ENCODE data around the gene RGS9.
"Not testable (repeated sequence)": the region's sequence is repeated elsewhere in the genome, so short reads cannot be mapped to it uniquely, and the experiment has no call there.

Gene RGS9

DNA sequence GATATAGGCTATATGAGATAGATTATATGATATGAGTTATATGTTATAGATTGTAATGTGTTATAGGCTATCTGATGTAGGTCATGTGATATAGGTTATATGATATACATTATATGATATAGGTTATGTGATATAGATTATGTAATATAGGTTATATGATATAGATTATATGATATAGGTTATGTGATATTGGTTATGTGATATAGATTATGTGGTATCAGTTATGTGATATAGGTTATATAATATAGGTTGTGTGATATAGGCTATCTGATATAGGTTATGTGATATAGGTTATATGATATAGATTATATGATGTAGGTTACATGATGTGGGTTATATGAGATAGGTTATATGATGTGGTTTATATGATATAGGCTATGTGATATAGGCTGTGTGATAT, 68.5 kb downstream of the RGS9 start:
- H3K9me3 ChIP-seq (ENCODE audit: insufficient read depth, low read length), result no peaks in the 10 kb centered on the region
- no peak for TF ChIP-seq EZH2phosphoT487 (conservative IDR thresholded peaks at IDR 0.05; ENCODE audit: low read length)
- TF ChIP-seq, protein P1, sequence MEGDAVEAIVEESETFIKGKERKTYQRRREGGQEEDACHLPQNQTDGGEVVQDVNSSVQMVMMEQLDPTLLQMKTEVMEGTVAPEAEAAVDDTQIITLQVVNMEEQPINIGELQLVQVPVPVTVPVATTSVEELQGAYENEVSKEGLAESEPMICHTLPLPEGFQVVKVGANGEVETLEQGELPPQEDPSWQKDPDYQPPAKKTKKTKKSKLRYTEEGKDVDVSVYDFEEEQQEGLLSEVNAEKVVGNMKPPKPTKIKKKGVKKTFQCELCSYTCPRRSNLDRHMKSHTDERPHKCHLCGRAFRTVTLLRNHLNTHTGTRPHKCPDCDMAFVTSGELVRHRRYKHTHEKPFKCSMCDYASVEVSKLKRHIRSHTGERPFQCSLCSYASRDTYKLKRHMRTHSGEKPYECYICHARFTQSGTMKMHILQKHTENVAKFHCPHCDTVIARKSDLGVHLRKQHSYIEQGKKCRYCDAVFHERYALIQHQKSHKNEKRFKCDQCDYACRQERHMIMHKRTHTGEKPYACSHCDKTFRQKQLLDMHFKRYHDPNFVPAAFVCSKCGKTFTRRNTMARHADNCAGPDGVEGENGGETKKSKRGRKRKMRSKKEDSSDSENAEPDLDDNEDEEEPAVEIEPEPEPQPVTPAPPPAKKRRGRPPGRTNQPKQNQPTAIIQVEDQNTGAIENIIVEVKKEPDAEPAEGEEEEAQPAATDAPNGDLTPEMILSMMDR (IDR thresholded peaks at IDR 0.05; ENCODE audit: insufficient read depth, low read length, poor library complexity, severe bottlenecking), result no peak
- no peak overlapping the region for H2AFZ ChIP-seq (ENCODE audit: low read depth, low read length, severe bottlenecking)
- no peaks in the 10 kb centered on the region for H3F3A ChIP-seq (ENCODE audit: insufficient read depth)
- H4K20me1 ChIP-seq (ENCODE audit: low read depth, low read length), result no peaks in the 10 kb centered on the region
- H3K27me3 ChIP-seq (ENCODE audit: low read length), result no peaks in the 10 kb centered on the region
- no peak overlapping the region for H3K4me3 ChIP-seq (ENCODE audit: insufficient read depth, low read length, poor library complexity, severe bottlenecking)
- H3K36me3 ChIP-seq (ENCODE audit: low read length), result no peaks in the 10 kb centered on the region
- no peak overlapping the region for H3K27ac ChIP-seq (ENCODE audit: low read depth, low read length)
- H3K9ac ChIP-seq (ENCODE audit: low read length), result no peak overlapping the region
- no peak overlapping the region for H3K4me2 ChIP-seq (ENCODE audit: low read depth, low read length, poor library complexity, severe bottlenecking)
- H3K9me2 ChIP-seq (replicated peaks; ENCODE audit: insufficient read depth, low read length), result no peaks in the 10 kb centered on the region
- H3K79me2 ChIP-seq (ENCODE audit: insufficient read depth, low read length), result no peaks in the 10 kb centered on the region

DNA sequence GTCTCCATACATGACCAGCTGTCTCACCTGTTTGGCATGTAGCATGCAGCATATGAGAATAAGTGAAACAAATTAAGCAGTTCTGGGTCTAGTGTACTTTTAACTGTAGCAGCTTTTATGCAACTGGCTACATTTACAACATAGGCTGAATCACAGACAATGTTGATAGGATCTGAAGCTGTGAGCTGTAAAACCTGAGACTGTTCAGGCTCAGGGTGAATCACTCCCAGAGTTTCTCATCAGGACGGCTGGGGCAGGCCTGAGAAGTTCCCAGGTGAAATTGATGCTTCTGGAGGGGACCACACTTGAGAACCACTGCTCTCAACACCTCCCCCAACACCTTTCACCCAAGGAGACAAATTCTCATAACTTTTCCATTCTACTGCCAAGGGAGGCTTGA, 70.3 kb downstream of the RGS9 start:
- H3K36me3 ChIP-seq (ENCODE audit: low read length); H2AFZ ChIP-seq (ENCODE audit: low read depth, low read length, severe bottlenecking); H3K79me2 ChIP-seq (ENCODE audit: insufficient read depth, low read length); H3K9me2 ChIP-seq (replicated peaks; ENCODE audit: insufficient read depth, low read length); H3K27ac ChIP-seq (ENCODE audit: low read depth, low read length); H3F3A ChIP-seq (ENCODE audit: insufficient read depth); H3K9me3 ChIP-seq (ENCODE audit: insufficient read depth, low read length); H3K4me2 ChIP-seq (ENCODE audit: low read depth, low read length, poor library complexity, severe bottlenecking); H4K20me1 ChIP-seq (ENCODE audit: low read depth, low read length); H3K4me3 ChIP-seq (ENCODE audit: insufficient read depth, low read length, poor library complexity, severe bottlenecking); H3K9ac ChIP-seq (ENCODE audit: low read length); H3K27me3 ChIP-seq (ENCODE audit: low read length): not testable (repeated sequence)

DNA sequence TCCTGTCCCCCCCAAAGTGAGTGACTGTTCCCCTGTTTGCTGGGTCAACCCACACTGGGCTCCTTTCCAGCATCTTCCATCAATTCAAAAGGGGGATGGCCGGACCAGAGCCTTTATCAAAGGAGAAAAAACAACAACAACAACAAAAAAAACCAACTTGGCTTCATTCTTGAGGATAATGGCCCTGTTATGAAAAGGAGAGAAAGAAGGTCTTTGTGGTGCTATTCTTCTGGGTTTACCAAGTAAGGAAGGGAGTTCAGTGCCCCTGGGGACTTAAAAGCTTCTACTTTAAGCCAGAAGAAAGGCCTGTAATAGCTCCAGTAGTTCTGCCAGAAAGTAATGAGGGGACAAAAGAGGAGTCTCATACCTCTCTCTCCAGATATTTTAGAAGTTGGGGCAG, 71.5 kb downstream of the RGS9 start:
- H3K79me2 ChIP-seq (ENCODE audit: insufficient read depth, low read length), result no peaks in the 10 kb centered on the region
- H2AFZ ChIP-seq (ENCODE audit: low read depth, low read length, severe bottlenecking), result no peak overlapping the region
- no peaks in the 10 kb centered on the region for H3K9me3 ChIP-seq (ENCODE audit: insufficient read depth, low read length)
- H3K9ac ChIP-seq (ENCODE audit: low read length), result no peak overlapping the region
- H3K36me3 ChIP-seq (ENCODE audit: low read length), result no peaks in the 10 kb centered on the region
- H3K27me3 ChIP-seq (ENCODE audit: low read length), result no peaks in the 10 kb centered on the region
- H3K4me2 ChIP-seq (ENCODE audit: low read depth, low read length, poor library complexity, severe bottlenecking), result no peak overlapping the region
- H3K4me3 ChIP-seq (ENCODE audit: insufficient read depth, low read length, poor library complexity, severe bottlenecking), result no peak overlapping the region
- TF ChIP-seq EZH2phosphoT487 (conservative IDR thresholded peaks at IDR 0.05; ENCODE audit: low read length), result no peak
- TF ChIP-seq, protein P1 (IDR thresholded peaks at IDR 0.05; ENCODE audit: insufficient read depth, low read length, poor library complexity, severe bottlenecking), result no peak
- no peaks in the 10 kb centered on the region for H3K9me2 ChIP-seq (replicated peaks; ENCODE audit: insufficient read depth, low read length)
- no peaks in the 10 kb centered on the region for H3F3A ChIP-seq (ENCODE audit: insufficient read depth)
- H4K20me1 ChIP-seq (ENCODE audit: low read depth, low read length), result no peaks in the 10 kb centered on the region
- H3K27ac ChIP-seq (ENCODE audit: low read depth, low read length), result no peak overlapping the region

DNA sequence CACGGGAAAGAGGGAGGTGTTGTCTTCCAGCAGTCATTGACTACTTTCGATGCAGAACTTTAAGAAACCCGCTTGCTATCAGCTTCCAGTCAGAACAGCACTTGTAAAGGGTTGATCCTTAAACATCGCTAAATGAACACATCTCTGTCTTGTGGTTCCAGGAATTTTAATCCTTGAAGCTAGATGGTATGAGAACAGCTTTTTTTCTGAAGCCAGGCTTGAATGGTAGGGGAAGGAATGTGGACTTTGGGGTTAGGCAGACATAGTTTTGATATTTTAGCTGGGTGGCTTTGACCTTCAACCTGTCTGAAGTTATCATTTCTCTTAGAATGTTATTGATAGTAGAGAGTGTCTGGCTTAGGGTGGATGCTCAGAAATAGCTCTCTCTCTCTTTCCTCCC, 81.1 kb downstream of the RGS9 start:
- Histone ChIP-seq H3K27ac (ENCODE audit: low read depth, low read length) (no peak overlapping the region), H4K20me1 (ENCODE audit: low read depth, low read length) (no peaks in the 10 kb centered on the region), H3K9me3 (ENCODE audit: insufficient read depth, low read length) (no peaks in the 10 kb centered on the region), H3K79me2 (ENCODE audit: insufficient read depth, low read length) (no peaks in the 10 kb centered on the region), H2AFZ (ENCODE audit: low read depth, low read length, severe bottlenecking) (no peak overlapping the region), H3F3A (ENCODE audit: insufficient read depth) (no peaks in the 10 kb centered on the region), H3K27me3 (ENCODE audit: low read length) (no peaks in the 10 kb centered on the region), H3K36me3 (ENCODE audit: low read length) (no peaks in the 10 kb centered on the region), H3K9ac (ENCODE audit: low read length) (no peak overlapping the region), H3K4me2 (ENCODE audit: low read depth, low read length, poor library complexity, severe bottlenecking) (no peak overlapping the region), H3K9me2 (replicated peaks; ENCODE audit: insufficient read depth, low read length) (no peaks in the 10 kb centered on the region), H3K4me3 (ENCODE audit: insufficient read depth, low read length, poor library complexity, severe bottlenecking) (no peak overlapping the region)
- no peak for TF ChIP-seq EZH2phosphoT487 (conservative IDR thresholded peaks at IDR 0.05; ENCODE audit: low read length)
- TF ChIP-seq, protein P1 (IDR thresholded peaks at IDR 0.05; ENCODE audit: insufficient read depth, low read length, poor library complexity, severe bottlenecking), result no peak

Measured in SU-DHL-6 (cell line).